H1 (cell line): ENCODE measurements around the gene ZNF555.

ENCODE experiments used
- BRCA1 ChIP-seq: IDR thresholded peaks from 2 replicates; pipeline ENCODE4 v1.6.1; 2012; ENCODE audit warnings: low read depth, low read length, improper control_type of control experiment
- EZH2 ChIP-seq: fragments of 200-600 bp; sonication (generic); IDR thresholded peaks from 2 replicates; pipeline ENCODE4 v1.7.1; 2012; ENCODE audit warnings: low read depth, mild to moderate bottlenecking, moderate library complexity, low read length, inconsistent platforms; ENCODE audit not compliant: severe bottlenecking
- FOSL1 ChIP-seq: IDR thresholded peaks from 2 replicates; pipeline ENCODE4 v1.6.1; 2011; ENCODE audit warnings: mild to moderate bottlenecking, low read depth, low read length, moderate library complexity; ENCODE audit not compliant: insufficient read depth
- GABPA ChIP-seq: IDR thresholded peaks from 2 replicates; pipeline ENCODE4 v1.6.1; 2011; ENCODE audit warnings: mild to moderate bottlenecking, low read length, moderate library complexity, borderline replicate concordance; ENCODE audit not compliant: insufficient read depth
- KDM1A ChIP-seq: fragments of 200-600, 300-600 bp; sonication (generic); IDR thresholded peaks from 2 replicates; pipeline ENCODE4 v1.7.1; 2016; ENCODE audit warnings: mild to moderate bottlenecking, low read length, borderline replicate concordance
- POLR2A ChIP-seq, 2 experiments: IDR thresholded peaks; 1 replicate in 1 of 2; 2 replicates in 1 of 2; pipeline ENCODE4 v1.6.1; 2011; ENCODE audit warnings: low read depth in 2 of 2, low read length in 2 of 2, mild to moderate bottlenecking in 2 of 2; ENCODE audit errors: control extremely low read depth in 1 of 2
- RXRA ChIP-seq: IDR thresholded peaks from 2 replicates; pipeline ENCODE4 v1.6.1; 2011; ENCODE audit warnings: low read depth, mild to moderate bottlenecking, low read length, moderate library complexity; ENCODE audit not compliant: insufficient read depth
- SP1 ChIP-seq: IDR thresholded peaks from 2 replicates; pipeline ENCODE4 v1.6.1; 2011; ENCODE audit warnings: low read depth, low read length
- TEAD4 ChIP-seq: IDR thresholded peaks from 2 replicates; pipeline ENCODE4 v1.6.1; 2012; ENCODE audit warnings: low read depth, low read length, inconsistent platforms, mixed read lengths
- YY1 ChIP-seq: IDR thresholded peaks from 2 replicates; pipeline ENCODE4 v1.6.1; 2011; ENCODE audit warnings: low read depth, mild to moderate bottlenecking, low read length
- TF ChIP-seq, protein P1 (sequence below), 3 experiments: IDR thresholded peaks; 1 replicate in 2 of 3; 2 replicates in 1 of 3; pipeline versions ENCODE4 v1.5.1 to v1.6.1; 2011; ENCODE audit warnings: low read length in 3 of 3, mild to moderate bottlenecking in 3 of 3, inconsistent platforms in 2 of 3, low read depth in 1 of 3, moderate library complexity in 1 of 3; ENCODE audit not compliant: insufficient read depth in 1 of 3; ENCODE audit errors: control extremely low read depth in 1 of 3
- TF ChIP-seq, protein P2 (sequence below): IDR thresholded peaks from 2 replicates; pipeline ENCODE4 v1.6.1; 2011; ENCODE audit warnings: low read length, improper control_type of control experiment
- TF ChIP-seq, protein P3 (sequence below): IDR thresholded peaks from 2 replicates; pipeline ENCODE4 v1.6.1; 2012; ENCODE audit warnings: inconsistent platforms

DNA sequence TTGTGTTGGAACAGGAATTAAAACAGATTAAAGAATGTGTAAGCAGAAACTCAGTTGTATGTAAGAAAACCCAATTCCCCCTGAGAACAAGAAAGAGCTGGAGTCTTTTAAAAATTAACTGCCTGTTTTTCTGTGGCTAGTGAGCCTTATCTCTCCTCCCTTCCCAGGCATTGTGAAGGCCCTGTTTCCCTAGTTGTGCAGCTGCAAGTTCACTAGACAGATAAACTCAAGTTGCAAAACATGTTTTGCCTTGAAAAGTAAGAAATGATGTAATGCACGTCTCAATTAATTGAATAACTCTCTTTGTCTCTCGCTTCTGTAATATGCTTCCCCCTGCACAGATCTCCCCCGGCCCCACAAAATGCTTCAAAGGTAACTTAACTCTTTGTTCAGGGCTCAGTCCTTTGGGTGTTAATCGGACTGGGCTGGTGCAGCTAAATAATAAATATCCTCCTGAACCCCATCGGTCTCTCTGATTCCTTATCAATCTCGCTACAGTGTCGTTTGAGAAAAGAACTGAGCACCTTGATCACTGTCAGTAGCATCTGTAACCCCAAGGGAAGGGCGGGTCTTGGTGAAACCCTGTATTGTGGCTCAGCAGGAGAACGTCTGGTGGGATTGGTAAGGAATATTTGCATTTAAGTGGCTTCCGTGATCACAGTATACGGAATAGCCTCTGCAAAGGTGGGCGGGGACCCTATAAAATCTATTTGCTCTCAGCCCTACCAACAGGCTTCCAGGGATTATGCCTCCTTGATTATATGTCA, 24.2 kb downstream of the ZNF555 start:
- TF ChIP-seq, protein P1, sequence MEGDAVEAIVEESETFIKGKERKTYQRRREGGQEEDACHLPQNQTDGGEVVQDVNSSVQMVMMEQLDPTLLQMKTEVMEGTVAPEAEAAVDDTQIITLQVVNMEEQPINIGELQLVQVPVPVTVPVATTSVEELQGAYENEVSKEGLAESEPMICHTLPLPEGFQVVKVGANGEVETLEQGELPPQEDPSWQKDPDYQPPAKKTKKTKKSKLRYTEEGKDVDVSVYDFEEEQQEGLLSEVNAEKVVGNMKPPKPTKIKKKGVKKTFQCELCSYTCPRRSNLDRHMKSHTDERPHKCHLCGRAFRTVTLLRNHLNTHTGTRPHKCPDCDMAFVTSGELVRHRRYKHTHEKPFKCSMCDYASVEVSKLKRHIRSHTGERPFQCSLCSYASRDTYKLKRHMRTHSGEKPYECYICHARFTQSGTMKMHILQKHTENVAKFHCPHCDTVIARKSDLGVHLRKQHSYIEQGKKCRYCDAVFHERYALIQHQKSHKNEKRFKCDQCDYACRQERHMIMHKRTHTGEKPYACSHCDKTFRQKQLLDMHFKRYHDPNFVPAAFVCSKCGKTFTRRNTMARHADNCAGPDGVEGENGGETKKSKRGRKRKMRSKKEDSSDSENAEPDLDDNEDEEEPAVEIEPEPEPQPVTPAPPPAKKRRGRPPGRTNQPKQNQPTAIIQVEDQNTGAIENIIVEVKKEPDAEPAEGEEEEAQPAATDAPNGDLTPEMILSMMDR (IDR thresholded peaks at IDR 0.05; ENCODE audit: control extremely low read depth in 1 of 3, insufficient read depth in 1 of 3, low read depth in 1 of 3, low read length in 3 of 3): no peak
- TF ChIP-seq BRCA1 (no peak), YY1 (no peak), POLR2A (IDR thresholded peaks at IDR 0.05; ENCODE audit: control extremely low read depth in 1 of 2, low read depth in 2 of 2, low read length in 2 of 2) (no peak), EZH2 (no peak), KDM1A (no peak), FOSL1 (no peak), GABPA (no peak), TEAD4 (no peak), RXRA (no peak), SP1 (no peak)
- TF ChIP-seq, protein P2, sequence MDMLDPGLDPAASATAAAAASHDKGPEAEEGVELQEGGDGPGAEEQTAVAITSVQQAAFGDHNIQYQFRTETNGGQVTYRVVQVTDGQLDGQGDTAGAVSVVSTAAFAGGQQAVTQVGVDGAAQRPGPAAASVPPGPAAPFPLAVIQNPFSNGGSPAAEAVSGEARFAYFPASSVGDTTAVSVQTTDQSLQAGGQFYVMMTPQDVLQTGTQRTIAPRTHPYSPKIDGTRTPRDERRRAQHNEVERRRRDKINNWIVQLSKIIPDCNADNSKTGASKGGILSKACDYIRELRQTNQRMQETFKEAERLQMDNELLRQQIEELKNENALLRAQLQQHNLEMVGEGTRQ: no peak
- TF ChIP-seq, protein P3, sequence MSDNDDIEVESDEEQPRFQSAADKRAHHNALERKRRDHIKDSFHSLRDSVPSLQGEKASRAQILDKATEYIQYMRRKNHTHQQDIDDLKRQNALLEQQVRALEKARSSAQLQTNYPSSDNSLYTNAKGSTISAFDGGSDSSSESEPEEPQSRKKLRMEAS: no peak
